Hematopoietic multipotent progenitor cell treated with erythropoietin and hydrocortisone succinate and interleukin-3 and kit ligand, for 4 days (in vitro differentiated cells): ENCODE results near the gene SLC39A7.
A peak's percentile ranks its signal among the peaks of the same experiment; 100 is the strongest.

Source experiments
- DNase-seq: peaks from one replicate; pipeline ENCODE4 v3.0.0-alpha.2; 2015

SLC39A7 gene

GRCh38 chr6:33192105-33192646, 8.5 kb upstream of the SLC39A7 start, which contains the start of gene COL11A2:
COL11A2 (minus strand) TSS chr6:33192467; CDS start chr6:33192240, 227 bp downstream.
- DNase-seq, result no peak

DNA sequence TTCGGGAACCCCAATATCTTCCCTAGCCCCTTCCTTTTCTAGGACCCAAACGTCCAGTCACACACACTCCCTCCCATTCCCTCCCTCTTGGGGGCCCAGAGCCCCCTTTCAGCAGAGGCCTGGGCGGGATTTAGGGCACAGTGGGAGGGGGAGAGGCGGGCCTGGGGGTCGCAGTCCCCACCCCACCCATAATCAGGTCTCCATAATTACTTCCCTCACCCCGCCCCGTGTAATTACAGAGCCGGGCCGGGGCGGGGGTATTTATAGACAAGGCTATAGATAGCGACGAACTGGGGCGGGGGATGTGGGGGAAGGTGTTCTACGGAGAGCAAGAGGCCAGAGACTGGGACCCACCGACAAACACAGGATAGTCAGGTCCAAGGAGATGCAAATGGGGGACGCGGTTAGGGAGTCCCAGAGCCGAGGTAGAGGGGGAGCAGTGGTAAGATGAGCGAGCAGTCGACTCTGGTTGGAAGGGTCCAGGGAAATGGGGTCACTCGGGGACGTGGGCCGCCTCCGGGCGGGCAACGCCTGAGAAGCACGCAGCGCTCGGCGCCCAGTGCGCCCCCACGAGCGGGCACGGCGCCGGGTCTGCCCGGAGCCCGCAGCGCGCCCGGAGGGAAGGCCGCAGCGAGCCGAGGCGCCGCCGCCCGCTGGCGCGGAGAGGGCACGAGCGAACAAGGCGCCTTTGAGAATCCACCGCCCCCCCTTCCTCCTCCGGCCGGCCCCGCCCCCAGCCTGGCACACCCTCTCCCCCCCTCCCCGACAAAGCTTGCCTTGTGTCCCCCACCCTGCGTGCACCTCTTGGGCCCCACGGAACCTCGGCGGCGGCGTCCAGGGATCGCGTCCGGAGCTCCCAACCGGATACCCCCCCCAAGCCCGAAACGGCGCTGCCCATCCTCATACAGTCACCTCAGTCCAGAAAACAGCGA, 7.7 kb upstream of the SLC39A7 start:
- DNase-seq, result peak; percentile 56

- DNase-seq, result no peak
These were observed 7.0 kb upstream of the SLC39A7 start for GRCh38 chr6:33193619-33194018.

GRCh38 chr6:33194431-33194979, 6.2 kb upstream of the SLC39A7 start:
- DNase-seq, result no peak

GRCh38 chr6:33195304-33196165, 5.1 kb upstream of the SLC39A7 start:
- no peak for DNase-seq

DNA sequence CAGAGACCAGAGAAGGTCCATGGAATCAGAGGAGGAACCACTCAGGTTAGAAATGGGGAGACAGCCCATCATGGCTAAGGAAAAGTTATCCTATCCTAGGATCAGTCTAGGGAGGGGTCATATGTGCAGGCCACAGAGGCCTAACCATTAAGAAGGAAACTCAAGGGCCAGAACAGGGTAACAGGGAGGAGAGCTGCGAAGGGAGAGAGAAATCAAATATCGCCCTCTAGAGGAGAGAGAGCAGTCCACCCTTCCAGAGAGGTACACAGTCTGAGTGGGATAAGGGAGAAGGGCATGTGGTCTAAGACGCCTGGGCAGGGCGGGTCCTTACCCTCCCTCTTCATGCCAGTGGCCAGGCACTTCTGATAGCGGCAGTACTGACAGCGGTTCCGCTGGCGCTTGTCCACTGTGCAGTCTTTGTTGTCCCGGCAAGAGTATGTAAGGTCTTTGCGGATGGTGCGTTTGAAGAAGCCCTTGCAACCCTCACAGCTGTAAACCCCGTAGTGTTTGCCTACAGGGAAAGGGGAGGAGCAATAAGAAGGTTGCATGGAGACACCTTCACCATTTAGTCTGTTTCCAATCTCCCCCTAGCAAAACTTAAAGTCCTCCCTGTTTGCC, 3.1 kb upstream of the SLC39A7 start:
- DNase-seq, result peak; percentile 94

GRCh38 chr6:33198159-33198852, 2.4 kb upstream of the SLC39A7 start:
- DNase-seq, result no peak

DNA sequence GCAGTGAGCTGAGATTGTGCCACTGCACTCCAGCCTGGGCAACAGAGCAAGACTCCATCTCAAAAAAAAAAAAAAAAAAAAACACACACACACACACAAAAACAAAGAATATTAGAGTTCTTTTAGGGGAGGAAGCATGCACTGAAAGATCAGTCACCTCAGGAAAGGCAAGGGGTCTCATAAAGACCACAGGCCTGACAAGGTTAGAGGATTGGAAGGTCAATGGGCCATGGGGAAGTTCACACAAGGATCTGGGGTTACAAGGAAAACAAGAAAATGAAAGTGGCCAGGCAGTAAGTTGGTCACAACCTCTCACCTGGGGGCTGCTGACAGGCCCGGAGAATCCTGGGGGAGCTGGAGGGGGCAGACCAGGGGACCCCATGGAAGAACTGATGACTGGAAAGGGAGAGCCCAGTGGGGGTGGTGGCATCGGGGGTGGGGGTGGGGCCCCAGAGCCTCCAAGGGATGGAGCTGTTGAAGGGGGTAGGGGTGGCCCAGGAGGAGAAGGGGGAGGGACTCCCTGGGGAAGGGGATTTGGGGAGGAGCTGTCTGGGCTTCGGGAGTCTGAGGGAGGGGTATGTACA, 1.7 kb upstream of the SLC39A7 start:
- no peak for DNase-seq

- peak; percentile 94 for DNase-seq
These were observed 914 bp upstream of the SLC39A7 start for GRCh38 chr6:33199687-33200218.

- no peak for DNase-seq
These were observed 479 bp downstream of the SLC39A7 start for GRCh38 chr6:33201147-33201545.

GRCh38 chr6:33201935-33202334, 1.3 kb downstream of the SLC39A7 start:
- no peak for DNase-seq

DNA sequence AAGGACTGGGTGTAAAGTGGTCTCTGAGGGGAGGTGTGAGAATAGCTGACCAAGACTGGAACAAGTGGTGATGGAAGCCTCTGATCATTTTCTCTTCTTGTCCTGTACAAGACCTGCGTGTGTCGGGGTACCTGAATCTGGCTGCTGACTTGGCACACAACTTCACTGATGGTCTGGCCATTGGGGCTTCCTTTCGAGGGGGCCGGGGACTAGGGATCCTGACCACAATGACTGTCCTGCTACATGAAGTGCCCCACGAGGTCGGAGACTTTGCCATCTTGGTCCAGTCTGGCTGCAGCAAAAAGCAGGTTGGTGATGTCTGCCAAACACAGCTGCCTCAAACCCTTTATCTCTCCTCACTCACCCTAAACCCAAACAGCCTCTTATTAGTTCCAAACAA, 2.1 kb downstream of the SLC39A7 start:
- DNase-seq, result no peak

- DNase-seq, result no peak
These were observed 2.9 kb downstream of the SLC39A7 start for GRCh38 chr6:33203443-33204164.

DNA sequence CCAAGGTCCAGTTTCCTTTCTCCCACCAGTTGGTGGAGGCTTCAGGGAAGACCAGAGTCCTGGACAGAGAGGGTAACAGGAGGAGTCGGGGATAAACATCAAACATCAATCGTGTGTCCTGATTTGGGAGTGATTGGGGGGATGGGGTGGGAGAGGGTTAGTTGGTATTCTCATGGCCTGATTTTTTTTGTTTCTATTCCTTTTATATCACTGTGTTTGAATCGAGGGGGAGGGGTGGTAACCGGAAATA, 3.4 kb downstream of the SLC39A7 start:
- DNase-seq, result no peak

DNA sequence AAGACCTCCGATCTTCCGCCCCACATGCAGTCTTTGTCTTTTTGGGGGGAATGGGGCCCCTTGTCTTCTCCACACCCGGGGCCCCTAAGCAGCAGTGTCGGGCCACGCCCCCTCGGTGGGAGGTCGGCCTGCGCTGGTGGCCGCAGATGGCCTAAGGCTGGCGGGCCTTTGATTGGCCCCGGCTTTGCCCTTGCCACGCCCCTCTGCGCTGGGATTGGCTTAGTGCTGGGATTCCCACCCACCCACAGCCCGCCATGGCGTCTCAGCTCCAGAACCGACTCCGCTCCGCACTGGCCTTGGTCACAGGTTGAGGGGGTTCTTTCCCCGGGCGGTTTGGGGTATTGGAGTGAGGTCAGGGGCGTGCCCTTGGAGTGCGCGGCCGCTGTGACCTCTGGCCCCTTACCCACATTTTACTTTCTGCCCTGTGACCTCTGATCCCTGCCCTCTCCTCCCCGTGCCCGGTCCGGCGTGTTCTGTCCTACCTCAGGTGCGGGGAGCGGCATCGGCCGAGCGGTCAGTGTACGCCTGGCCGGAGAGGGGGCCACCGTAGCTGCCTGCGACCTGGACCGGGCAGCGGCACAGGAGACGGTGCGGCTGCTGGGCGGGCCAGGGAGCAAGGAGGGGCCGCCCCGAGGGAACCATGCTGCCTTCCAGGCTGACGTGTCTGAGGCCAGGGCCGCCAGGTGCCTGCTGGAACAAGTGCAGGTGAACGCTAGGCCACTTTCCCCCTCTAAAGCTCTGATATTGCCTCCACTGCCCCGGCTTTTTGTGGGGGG, 3.9 kb downstream of the SLC39A7 start, which contains the start of gene HSD17B8:
HSD17B8 (plus strand) TSS at position 241 of the 776 bp plus-strand sequence; CDS start at position 255, 14 bp downstream.
- peak; percentile 98 for DNase-seq

GRCh38 chr6:33205191-33206026, 4.7 kb downstream of the SLC39A7 start:
- DNase-seq, result peak; percentile 46

DNA sequence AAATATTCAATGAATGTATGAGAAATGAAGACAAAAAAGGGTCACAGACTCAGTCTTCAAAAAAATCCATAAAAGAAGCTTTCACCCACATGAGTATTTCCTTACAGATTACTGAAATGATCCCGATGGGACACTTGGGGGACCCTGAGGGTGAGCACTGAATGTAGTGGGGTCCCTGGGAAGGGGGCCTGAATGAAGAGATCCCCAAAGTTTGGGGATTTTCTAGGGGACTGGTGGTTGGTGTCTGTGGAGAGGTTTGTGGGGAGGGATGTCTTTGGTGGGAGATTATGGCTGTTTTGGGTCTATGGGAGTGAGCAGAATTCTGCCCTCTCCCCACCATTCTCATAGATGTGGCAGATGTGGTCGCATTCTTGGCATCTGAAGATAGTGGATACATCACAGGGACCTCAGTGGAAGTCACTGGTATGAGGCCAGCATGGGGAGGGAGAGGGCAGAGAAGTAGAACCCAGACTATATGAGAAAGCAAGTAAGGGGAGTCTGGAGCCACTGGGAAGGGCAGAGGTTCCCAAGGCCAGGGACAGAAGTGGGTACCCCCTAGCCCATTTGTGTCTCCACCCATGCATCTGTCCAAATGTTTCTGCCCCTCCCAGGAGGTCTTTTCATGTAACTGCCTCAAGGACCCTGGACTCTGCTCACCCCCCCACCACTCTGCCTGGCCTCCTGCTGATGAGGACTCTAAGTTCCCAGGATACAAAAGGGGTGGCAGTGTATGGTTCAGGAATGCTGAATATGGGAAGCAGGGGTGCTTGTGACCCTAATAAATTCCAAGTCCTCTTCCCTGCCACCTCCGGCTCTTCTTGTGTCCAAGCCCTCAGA, 5.6 kb downstream of the SLC39A7 start:
- DNase-seq, result no peak
